ENCODE results near the gene MIPEP. TPM values are rescaled to one million over a fixed set of nuclear protein-coding genes. Genes with fewer than 3 reads are reported as not detected.

MIPEP gene
- total RNA-seq, 1 experiment from 2014 or later = 18.6 TPM

DNA sequence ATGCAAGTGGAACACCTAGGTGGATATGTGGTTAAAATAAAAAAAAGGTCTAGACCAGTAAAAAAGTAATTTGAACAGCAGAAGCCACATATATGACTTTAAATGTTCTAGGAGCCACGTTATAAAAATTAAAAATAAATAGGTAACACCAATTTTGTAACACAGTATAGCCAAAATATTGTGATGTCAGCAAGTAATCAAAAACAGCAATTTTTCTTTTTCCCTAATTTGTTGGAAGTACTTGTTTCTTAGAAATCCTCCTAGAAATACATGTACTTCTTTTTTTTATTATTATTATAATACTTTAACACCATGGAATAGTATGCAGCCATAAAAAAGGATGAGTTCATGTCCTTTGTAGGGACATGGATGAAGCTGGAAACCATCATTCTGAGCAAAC, 33.8 kb upstream of the MIPEP start:
- Histone ChIP-seq H4K20me1 (ENCODE audit: insufficient read depth) (no peaks in the 10 kb centered on the region), H3K4me1 (replicated peaks; ENCODE audit: insufficient read depth) (no peaks in the 10 kb centered on the region), H3K9me2 (ENCODE audit: insufficient read depth) (no peaks in the 10 kb centered on the region), H3F3A (ENCODE audit: insufficient read depth, low read depth) (no peaks in the 10 kb centered on the region), H3K4me2 (no peak overlapping the region), H3K79me2 (ENCODE audit: low read depth) (no peaks in the 10 kb centered on the region), H3K4me3 (no peak overlapping the region), H3K9me3 (ENCODE audit: insufficient read depth, low read depth) (no peaks in the 10 kb centered on the region), H2AFZ (no peak overlapping the region), H3K27me3 (ENCODE audit: insufficient read depth, low read depth) (peaks cover 4% of the 10 kb centered on the region; the same call in 1 of the 2 replicates), H3K36me3 (ENCODE audit: low read depth) (no peaks in the 10 kb centered on the region), H3K27ac (no peak overlapping the region)
- BruUV-seq (replicated peaks) = no TSS peak
- TF ChIP-seq, protein P1, sequence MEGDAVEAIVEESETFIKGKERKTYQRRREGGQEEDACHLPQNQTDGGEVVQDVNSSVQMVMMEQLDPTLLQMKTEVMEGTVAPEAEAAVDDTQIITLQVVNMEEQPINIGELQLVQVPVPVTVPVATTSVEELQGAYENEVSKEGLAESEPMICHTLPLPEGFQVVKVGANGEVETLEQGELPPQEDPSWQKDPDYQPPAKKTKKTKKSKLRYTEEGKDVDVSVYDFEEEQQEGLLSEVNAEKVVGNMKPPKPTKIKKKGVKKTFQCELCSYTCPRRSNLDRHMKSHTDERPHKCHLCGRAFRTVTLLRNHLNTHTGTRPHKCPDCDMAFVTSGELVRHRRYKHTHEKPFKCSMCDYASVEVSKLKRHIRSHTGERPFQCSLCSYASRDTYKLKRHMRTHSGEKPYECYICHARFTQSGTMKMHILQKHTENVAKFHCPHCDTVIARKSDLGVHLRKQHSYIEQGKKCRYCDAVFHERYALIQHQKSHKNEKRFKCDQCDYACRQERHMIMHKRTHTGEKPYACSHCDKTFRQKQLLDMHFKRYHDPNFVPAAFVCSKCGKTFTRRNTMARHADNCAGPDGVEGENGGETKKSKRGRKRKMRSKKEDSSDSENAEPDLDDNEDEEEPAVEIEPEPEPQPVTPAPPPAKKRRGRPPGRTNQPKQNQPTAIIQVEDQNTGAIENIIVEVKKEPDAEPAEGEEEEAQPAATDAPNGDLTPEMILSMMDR (conservative IDR thresholded peaks at IDR 0.05) = no peak
- no peak for TF ChIP-seq EZH2 (IDR thresholded peaks at IDR 0.05; ENCODE audit: low read depth)
- ChIA-PET POLR2A (ENCODE audit: unreplicated experiment) (no interaction called here), CTCF (no interaction called here)
- DNase-seq = no peak
- intact Hi-C loops (cut with micrococcal nuclease; ENCODE audit: unreplicated experiment) = no loop called here

DNA sequence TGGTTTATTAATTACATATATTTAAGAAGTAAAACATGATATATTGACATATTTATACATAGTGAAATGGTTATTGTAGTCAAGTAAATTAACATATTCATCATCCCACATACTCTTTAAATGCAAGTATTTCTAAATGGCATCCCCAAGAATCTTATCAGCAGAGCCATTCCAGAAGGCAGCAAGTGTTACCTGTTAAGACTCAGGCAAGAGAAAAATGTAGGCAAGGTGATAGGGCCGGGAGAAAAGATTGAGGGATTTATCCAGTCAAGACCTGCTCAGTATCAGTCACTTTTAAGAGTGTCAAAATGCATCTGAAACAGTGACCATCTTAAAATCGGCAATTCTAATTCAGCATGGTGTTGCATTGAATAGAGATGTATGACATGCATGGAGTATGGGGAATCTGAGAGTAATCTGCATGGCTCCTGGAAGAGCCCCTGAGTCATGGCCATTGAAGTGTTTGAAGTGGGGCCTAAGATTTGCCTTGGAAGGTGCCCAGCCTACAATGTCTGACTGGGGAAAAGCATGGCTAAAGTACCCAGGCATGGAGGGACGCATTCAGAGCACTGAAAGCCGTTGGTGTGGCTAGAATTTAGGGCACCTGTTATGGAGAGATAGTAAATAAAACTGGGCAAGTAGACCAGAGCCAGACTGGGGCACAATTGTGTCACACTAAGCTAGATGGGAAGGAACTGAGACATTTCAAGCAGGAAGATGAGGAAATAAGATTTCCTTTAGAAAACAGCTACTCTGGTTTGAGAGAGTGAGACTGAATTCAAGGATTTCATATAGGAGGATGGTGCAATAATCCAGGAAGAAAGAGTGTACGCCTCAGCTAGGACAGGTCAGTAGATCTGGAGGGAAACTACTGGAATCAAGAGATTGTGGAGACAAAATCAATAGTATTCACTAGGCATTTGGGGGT, 33.1 kb upstream of the MIPEP start:
- Histone ChIP-seq H3K4me2 (no peak overlapping the region), H3K36me3 (ENCODE audit: low read depth) (no peaks in the 10 kb centered on the region), H2AFZ (no peak overlapping the region), H3K27me3 (ENCODE audit: insufficient read depth, low read depth) (peaks cover 7% of the 10 kb centered on the region; the same call in 1 of the 2 replicates), H3K4me3 (no peak overlapping the region), H3K79me2 (ENCODE audit: low read depth) (no peaks in the 10 kb centered on the region), H3K4me1 (replicated peaks; ENCODE audit: insufficient read depth) (no peaks in the 10 kb centered on the region), H4K20me1 (ENCODE audit: insufficient read depth) (no peaks in the 10 kb centered on the region), H3K9me3 (ENCODE audit: insufficient read depth, low read depth) (no peaks in the 10 kb centered on the region), H3K27ac (no peak overlapping the region), H3F3A (ENCODE audit: insufficient read depth, low read depth) (no peaks in the 10 kb centered on the region), H3K9me2 (ENCODE audit: insufficient read depth) (no peaks in the 10 kb centered on the region)
- no TSS peak for BruUV-seq (replicated peaks)
- no peak for TF ChIP-seq EZH2 (IDR thresholded peaks at IDR 0.05; ENCODE audit: low read depth)
- TF ChIP-seq, protein P1 (conservative IDR thresholded peaks at IDR 0.05) = no peak
- intact Hi-C loops (cut with micrococcal nuclease; ENCODE audit: unreplicated experiment) = no loop called here
- ChIA-PET CTCF (no interaction called here), POLR2A (ENCODE audit: unreplicated experiment) (no interaction called here)
- DNase-seq = no peak

DNA sequence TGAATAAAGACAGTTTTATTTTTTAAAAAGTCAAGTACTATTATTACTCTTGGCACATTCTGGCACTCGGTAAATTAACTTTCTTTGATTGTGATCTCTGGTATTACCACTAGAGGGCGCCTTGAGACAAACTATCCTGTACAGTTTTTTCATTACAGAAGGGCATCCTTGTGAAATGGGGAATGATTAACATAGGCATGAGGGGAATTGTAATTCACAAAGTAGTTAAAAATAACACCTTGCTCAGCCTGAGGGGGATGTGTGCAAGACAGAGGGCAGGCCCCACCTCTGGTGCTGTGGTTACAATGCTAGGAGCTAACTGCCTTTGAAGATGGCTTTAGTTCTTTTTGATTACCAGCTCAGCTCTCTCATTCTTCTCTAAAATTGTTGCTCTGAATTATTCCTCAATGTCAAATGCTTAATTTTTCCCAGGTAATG, 32.3 kb upstream of the MIPEP start:
- TF ChIP-seq EZH2 (IDR thresholded peaks at IDR 0.05; ENCODE audit: low read depth) = no peak
- TF ChIP-seq, protein P1 (conservative IDR thresholded peaks at IDR 0.05) = peak; percentile 88
- Histone ChIP-seq H3K4me2 (no peak overlapping the region), H3K36me3 (ENCODE audit: low read depth) (no peaks in the 10 kb centered on the region), H3F3A (ENCODE audit: insufficient read depth, low read depth) (no peaks in the 10 kb centered on the region), H3K27me3 (ENCODE audit: insufficient read depth, low read depth) (peaks cover 7% of the 10 kb centered on the region; the same call in 1 of the 2 replicates), H3K79me2 (ENCODE audit: low read depth) (no peaks in the 10 kb centered on the region), H3K4me3 (no peak overlapping the region), H3K9me3 (ENCODE audit: insufficient read depth, low read depth) (no peaks in the 10 kb centered on the region), H4K20me1 (ENCODE audit: insufficient read depth) (no peaks in the 10 kb centered on the region), H3K4me1 (replicated peaks; ENCODE audit: insufficient read depth) (no peaks in the 10 kb centered on the region), H2AFZ (no peak overlapping the region), H3K27ac (no peak overlapping the region), H3K9me2 (ENCODE audit: insufficient read depth) (no peaks in the 10 kb centered on the region)
- POLR2A ChIA-PET (ENCODE audit: unreplicated experiment) = no interaction called here
- intact Hi-C loops (cut with micrococcal nuclease; ENCODE audit: unreplicated experiment) = loop anchor here (1.0 kb wide), 2 partner anchors 39 to 299 kb away; no protein-coding TSS in a partner anchor
- peak; percentile 6 to 43 for DNase-seq
- CTCF ChIA-PET = no interaction called here
- BruUV-seq (replicated peaks) = no TSS peak

Measured in PC-9 (cell line).